Suppressor macrophage treated with lipopolysaccharide for 4 hours (primary cell): ENCODE results near the gene CROCC2.

Experiments used
- DNase-seq: peaks from one replicate; pipeline ENCODE4 v3.0.0-alpha.2; 2020

Gene CROCC2

GRCh38 chr2:240876035-240876474 lies 30.1 kb upstream of the CROCC2 start:
- DNase-seq = no peak

- DNase-seq = no peak
Observed at GRCh38 chr2:240876475-240877251, 29.5 kb upstream of the CROCC2 start.

- DNase-seq = no peak
Observed at GRCh38 chr2:240877460-240878340, 28.4 kb upstream of the CROCC2 start.

- DNase-seq = no peak
Observed at GRCh38 chr2:240878341-240878936, 27.7 kb upstream of the CROCC2 start.

GRCh38 chr2:240879105-240879504 lies 27.0 kb upstream of the CROCC2 start:
- no peak for DNase-seq

- no peak for DNase-seq
Observed at GRCh38 chr2:240881913-240882312, 24.2 kb upstream of the CROCC2 start.

GRCh38 chr2:240884221-240884620 lies 21.9 kb upstream of the CROCC2 start:
- DNase-seq = no peak

- no peak for DNase-seq
Observed at GRCh38 chr2:240884745-240885144, 21.4 kb upstream of the CROCC2 start.

GRCh38 chr2:240885566-240885965 lies 20.6 kb upstream of the CROCC2 start:
- no peak for DNase-seq

- DNase-seq = peak; percentile 2
Observed at GRCh38 chr2:240886023-240886565, 20.0 kb upstream of the CROCC2 start.

GRCh38 chr2:240886678-240887609 lies 19.2 kb upstream of the CROCC2 start:
- no peak for DNase-seq

GRCh38 chr2:240887631-240888030 lies 18.5 kb upstream of the CROCC2 start:
- no peak for DNase-seq

GRCh38 chr2:240888130-240888889 lies 17.8 kb upstream of the CROCC2 start:
- no peak for DNase-seq

GRCh38 chr2:240888890-240889573 lies 17.1 kb upstream of the CROCC2 start:
- no peak for DNase-seq

GRCh38 chr2:240889601-240890560 lies 16.3 kb upstream of the CROCC2 start:
- DNase-seq = no peak

GRCh38 chr2:240890691-240891090 lies 15.4 kb upstream of the CROCC2 start:
- no peak for DNase-seq

GRCh38 chr2:240891492-240892340 lies 14.4 kb upstream of the CROCC2 start:
- DNase-seq = no peak

- DNase-seq = no peak
Observed at GRCh38 chr2:240892356-240892755, 13.8 kb upstream of the CROCC2 start.
